ENCODE data around the gene TMEM151B.

DNA sequence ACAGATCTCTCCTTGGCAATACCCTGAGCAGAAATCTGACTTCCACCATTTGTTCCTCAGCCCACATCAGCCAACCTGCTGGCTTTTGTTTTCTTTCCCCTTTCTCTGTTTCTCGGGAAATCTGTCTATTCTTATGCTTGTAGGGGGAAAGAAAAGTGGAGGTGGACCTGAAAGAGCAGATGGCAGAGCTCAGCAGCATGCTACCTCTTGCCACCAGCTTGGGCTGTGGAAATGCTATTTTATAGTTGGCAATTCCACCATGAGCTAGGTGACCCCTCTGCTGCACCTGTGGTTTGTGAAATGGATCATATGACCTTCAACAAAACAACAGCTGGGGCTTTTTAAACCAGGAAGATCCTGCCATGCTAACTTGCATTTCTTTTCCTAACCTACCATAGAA, 65.4 kb downstream of the TMEM151B start:
- TF ChIP-seq POLR2AphosphoS5 (IDR thresholded peaks at IDR 0.05) (no peak), POLR2A (IDR thresholded peaks at IDR 0.05) (no peak), EP300 (IDR thresholded peaks at IDR 0.05) (no peak)
